Astrocyte of the hippocampus (primary cell): ENCODE measurements around the gene NUP160.
A peak's percentile ranks its signal among the peaks of the same experiment; 100 is the strongest.
"Not testable (repeated sequence)": the region's sequence is repeated elsewhere in the genome, so short reads cannot be mapped to it uniquely, and the experiment has no call there.

Experiments used
- DNase-seq: peaks from one replicate; pipeline ENCODE4 v3.0.0; 2011; ENCODE audit warnings: low read depth, low spot score

The NUP160 gene

DNA sequence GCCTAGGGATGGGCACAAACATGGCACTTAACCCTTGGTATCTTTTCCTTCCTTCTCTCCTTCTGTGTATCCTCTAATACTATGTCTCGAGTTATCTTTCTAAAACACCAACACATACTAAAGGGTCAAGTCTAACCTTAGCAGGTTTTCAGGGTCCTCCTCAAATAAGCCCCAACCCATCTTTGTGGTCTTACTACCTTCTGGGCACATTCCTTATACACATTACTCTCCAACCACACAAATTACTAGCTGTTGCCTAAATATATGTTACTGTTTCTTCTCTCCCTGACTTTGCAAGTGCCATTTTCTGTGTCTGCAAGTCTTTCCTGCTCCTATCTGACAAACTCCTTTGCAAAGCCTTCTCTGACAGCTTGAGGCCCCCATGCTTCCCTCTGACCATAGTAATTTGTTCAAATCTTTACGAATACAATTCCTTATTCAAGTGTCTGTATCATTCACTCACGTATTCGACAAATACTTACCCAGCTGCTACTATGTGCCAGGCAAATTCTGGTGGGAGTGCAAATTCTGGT is 15.8 kb upstream of the NUP160 start:
- no peak for DNase-seq

DNA sequence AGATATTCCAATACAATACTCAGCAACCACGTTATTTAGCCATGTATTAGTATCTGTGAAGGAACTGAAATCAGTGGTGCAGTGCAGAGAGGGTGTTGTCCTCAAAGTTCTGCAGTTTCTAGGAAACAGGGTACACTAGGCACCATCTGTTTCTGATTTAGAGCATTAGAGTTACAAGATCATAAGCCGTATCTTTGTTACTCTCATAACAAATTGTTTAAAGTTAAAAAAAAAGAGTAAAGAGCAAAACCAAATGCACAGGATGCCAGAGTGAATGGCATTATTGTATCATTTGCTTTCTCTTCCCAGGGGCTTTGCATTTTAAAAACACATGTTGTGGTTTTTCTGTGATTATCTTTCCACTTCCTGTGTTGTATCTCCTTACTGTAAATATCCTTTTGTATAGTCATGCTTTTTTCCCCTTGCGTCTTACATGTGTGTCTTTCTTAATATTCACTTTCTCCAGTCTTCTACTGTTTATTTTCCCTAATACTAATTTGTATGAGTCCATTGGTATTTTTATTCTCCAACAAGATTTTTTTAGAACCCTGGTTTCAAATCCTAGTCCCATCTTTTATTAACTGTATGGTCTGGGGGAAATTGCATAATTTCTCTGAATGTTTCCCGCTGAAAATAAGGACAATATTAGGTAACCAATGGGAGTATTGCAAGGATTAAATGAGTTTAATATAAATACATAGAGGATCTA is 15.2 kb upstream of the NUP160 start:
- DNase-seq = no peak

DNA sequence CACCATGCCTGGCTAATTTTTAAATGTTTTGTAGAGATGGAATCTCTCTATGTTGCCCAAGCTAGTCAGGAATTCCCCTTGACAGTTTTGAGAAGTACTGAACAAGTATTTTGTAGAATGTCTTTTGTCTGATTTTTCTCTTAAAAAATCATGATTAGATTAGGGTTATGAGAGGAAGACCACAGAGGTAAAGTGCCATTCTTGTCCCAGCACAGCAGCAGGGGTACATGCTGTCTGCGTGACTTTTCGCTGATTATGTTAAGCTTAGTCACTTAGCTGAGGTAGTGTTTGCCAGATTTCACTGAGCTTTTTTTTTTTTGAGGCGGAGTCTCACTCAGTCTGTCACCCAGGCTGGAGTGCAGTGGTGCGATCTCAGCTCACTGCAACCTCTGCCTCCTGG is 13.6 kb upstream of the NUP160 start:
- DNase-seq = peak; percentile 60

DNA sequence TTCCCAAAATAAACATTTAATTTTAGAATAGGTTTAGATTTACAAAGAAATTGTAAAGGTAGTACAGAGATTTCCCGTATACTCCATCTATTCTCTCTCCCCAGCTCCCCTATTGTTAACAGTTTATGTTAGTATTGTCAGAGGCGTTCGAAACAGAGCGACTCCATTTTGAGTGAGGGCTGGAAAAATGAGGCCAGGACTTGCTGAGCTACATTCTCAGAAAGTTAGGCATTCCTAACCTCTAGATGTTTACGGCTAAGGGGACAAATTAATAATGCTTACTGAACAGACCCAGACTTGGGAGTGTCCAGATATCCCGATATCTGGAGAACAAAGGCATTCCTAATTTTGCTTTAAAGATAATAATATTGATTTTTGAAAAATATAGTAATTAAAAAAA is 12.4 kb upstream of the NUP160 start:
- DNase-seq = no peak

GRCh38 chr11:47857892-47858543 is 9.9 kb upstream of the NUP160 start:
- DNase-seq = peak; percentile 82

DNA sequence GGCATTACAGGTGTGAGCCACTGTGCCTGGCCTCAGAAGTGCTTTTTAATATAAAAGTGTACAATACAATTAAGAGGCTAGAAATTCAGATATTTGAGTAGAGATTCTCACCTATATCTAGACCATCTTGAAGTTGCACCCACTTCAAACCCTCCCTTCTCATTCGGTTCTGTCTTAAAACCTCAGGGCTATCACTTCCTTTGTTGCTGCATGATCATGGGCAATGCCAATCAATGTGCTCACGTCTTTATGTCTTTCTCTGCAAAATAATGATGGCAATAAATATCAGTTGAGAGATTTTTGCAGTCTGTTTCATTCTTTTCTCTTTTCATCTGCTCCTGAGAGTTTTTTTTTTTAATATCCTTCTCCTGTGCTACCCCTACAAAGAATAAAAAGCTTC is 9.3 kb upstream of the NUP160 start:
- DNase-seq = no peak

DNA sequence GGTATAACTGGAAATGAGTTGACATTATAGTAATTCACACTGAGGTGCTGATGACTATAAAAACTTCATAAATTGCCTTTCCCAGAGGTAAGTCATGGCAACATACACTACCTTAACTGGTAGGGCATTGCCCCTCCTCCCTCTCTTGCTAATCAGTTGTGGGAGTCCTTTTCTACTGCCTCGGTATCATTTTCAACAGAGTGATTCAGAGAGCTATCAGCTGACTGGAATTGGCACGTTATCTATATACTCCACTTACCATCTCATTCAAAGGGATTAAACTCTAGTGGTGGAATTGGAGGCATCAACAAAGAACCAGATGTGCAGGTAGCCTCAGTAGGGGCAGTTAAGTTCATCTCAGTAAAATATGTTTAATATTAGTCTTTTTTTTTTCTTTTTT is 8.0 kb upstream of the NUP160 start:
- no peak for DNase-seq

GRCh38 chr11:47854667-47855066 is 6.5 kb upstream of the NUP160 start:
- DNase-seq = no peak

DNA sequence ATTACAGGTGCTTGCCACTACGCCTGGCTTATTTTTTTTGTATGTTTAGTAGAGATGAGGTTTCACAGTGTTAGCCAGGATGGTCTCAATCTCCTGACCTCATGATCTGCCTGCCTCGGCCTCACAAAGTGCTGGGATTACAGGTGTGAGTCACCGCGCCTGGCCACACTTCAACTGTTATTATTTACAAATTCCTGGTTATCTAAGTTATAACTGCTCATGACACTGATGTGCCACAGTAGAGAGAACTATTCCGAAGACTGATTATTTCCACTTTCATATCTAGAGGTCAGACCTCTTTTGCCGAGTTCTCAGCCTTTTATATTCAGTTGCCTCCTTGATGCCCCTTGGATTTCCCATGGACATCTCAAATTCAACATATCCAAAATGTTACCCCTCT is 3.9 kb upstream of the NUP160 start:
- no peak for DNase-seq

- DNase-seq = no peak
Measured at GRCh38 chr11:47850337-47850736, 2.2 kb upstream of the NUP160 start.

GRCh38 chr11:47848700-47849155 is 578 bp upstream of the NUP160 start:
- no peak for DNase-seq

GRCh38 chr11:47847537-47847891 is 636 bp downstream of the NUP160 start:
- DNase-seq = no peak

GRCh38 chr11:47846998-47847397 is 1.2 kb downstream of the NUP160 start:
- no peak for DNase-seq

GRCh38 chr11:47843361-47844055 is 4.6 kb downstream of the NUP160 start:
- no peak for DNase-seq

DNA sequence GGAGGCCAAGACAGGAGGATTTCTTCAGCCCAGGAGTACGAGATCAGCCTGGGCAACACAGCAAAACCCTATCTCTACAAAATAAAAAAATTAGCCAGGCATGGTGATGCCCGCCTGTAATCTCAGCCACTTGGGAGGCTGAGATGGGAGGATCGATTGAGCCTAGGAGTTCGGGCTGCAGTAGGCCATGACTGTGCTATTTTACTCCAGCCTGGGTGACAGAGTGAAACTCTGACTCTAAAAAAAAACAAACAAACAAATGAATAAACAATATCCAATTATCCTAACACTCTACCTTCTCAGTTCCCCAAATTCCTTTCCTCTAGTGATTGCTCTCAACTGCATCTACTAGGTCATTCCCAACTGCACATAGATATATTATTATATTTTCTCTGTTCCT is 5.4 kb downstream of the NUP160 start:
- no peak for DNase-seq

- DNase-seq = no peak
Measured at GRCh38 chr11:47837929-47838328, 10.2 kb downstream of the NUP160 start.

DNA sequence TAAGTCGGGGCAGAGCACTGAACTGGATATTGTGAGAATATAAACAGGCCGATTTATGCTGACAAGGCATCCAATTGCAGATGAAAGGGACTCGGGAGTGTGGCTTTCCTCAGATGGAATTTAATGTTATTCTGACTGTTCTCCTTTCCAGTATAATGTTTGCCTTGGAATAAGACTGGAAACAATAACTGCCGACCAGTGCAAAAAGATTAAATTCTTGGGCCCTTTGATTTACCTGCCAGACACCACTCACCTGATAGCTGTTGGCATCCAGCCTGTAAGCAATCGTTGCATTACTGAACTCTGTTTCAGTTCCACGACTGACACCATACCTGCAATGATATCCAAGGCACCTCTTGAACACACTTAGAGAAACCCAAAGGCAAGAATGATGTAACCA is 10.9 kb downstream of the NUP160 start:
- DNase-seq = no peak

GRCh38 chr11:47830013-47830412 is 18.1 kb downstream of the NUP160 start:
- not testable (repeated sequence) for DNase-seq

DNA sequence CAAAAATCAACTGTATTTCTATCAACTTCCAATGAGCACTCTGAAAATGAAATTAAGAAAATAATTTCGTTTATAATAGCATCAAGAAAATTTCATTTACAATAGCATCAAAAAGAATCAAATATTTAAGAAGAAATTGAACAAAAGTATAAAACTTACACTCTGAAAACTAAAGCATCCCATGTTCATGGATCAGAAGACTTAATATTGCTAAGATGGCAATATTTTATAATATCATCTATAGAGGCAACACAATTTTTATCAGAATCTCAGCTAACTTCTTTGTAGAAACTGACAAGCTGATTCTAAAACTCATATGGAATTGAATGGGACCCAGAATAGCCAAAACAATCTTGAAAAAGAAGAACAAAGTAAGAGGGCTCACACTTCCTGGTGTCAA is 19.9 kb downstream of the NUP160 start:
- DNase-seq = no peak

DNA sequence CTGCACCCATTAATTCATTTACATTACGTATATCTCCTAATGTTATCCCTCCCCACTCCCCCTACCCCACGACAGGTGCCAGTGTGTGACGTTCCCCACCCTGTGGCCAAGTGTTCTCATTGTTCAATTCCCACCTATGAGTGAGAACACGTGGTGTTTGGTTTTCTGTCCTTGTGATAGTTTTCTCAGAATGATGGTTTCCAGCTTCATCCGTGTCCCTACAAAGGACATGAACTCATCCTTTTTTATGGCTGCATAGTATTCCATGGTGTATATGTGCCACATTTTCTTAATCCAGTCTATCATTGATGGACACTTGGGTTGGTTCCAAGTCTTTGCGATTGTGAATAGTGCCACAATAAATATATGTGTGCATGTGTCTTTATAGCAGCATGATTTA is 25.5 kb downstream of the NUP160 start:
- not testable (repeated sequence) for DNase-seq

DNA sequence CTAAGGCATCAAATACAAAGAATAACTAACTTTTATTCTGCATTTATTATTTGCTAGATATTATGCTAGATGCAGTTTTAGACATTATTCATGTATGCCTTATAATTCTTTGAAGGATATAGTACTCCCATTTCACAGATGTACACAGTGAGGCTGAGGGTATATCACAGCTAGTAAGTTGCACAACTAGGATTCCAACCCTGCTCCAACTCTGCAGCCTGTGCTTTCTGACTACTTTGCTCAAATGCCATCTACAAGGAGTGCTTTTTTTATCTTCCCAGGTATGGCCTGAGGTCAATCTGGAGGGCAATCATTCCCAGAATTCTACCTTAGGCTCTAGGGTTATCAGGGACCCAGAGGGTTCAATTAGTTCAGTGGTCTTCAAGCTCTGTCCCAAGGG is 28.4 kb downstream of the NUP160 start:
- DNase-seq = no peak

DNA sequence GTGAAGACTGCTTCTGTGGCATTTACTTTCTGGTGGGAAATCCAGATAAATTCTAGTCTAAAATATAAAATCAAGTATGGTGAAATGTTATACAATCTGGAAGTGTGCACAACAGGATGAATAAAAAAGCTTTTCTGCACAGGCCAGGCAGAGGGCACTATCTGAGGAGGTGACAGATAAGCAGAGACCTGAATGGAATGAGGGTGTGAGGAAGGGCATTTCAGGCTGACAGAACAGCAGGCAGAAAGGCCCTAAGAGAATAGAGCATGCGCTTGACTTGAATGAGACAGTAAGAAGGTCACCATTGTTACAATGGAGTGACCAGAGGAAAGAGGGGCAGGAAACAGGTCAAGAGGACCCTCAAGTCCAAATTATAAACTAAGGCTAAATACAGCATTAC is 47.4 kb downstream of the NUP160 start:
- DNase-seq = no peak

GRCh38 chr11:47797633-47798032 is 50.5 kb downstream of the NUP160 start:
- peak; percentile 88 for DNase-seq
